ENCODE results near the gene ADM2.

ADM2 gene

DNA sequence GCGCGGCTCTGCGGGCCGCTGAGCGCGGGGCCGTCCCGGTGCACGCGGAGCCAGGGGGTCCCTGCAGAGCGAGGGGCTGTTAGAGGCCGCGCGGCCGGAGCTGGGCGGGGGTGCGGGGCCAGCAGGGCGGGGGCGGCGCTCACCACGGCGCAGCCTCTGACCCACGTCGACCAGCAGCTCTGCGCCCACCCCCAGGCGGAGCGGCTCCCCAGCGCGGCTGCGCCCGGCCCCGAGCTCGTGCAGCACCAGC is 44.4 kb downstream of the ADM2 start:
- Histone ChIP-seq H3K79me2 (ENCODE audit: low read length) (peaks cover 22% of the 10 kb centered on the region), H3K27ac (ENCODE audit: low read length) (peak overlapping the region; percentile 93), H3K36me3 (replicated peaks; ENCODE audit: low read depth, low read length) (peaks cover 4% of the 10 kb centered on the region), H2AFZ (ENCODE audit: low read depth, low read length) (no peak overlapping the region), H3K4me2 (ENCODE audit: low read length) (peak overlapping the region; percentile 93), H4K20me1 (ENCODE audit: insufficient read depth, low read length) (peaks cover 6% of the 10 kb centered on the region; the same call in 1 of the 2 replicates), H3K9ac (ENCODE audit: low read length) (peak overlapping the region; percentile 92), H3K4me1 (ENCODE audit: low read length) (peaks cover 17% of the 10 kb centered on the region), H3K27me3 (ENCODE audit: low read depth, low read length) (no peaks in the 10 kb centered on the region), H3K4me3 (ENCODE audit: low read length) (peak overlapping the region; percentile 84), H3K9me3 (ENCODE audit: insufficient read depth, low read length) (no peaks in the 10 kb centered on the region)
- TF ChIP-seq EZH2phosphoT487 (IDR thresholded peaks at IDR 0.05; ENCODE audit: low read depth), result no peak
- TF ChIP-seq, protein P1, sequence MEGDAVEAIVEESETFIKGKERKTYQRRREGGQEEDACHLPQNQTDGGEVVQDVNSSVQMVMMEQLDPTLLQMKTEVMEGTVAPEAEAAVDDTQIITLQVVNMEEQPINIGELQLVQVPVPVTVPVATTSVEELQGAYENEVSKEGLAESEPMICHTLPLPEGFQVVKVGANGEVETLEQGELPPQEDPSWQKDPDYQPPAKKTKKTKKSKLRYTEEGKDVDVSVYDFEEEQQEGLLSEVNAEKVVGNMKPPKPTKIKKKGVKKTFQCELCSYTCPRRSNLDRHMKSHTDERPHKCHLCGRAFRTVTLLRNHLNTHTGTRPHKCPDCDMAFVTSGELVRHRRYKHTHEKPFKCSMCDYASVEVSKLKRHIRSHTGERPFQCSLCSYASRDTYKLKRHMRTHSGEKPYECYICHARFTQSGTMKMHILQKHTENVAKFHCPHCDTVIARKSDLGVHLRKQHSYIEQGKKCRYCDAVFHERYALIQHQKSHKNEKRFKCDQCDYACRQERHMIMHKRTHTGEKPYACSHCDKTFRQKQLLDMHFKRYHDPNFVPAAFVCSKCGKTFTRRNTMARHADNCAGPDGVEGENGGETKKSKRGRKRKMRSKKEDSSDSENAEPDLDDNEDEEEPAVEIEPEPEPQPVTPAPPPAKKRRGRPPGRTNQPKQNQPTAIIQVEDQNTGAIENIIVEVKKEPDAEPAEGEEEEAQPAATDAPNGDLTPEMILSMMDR (IDR thresholded peaks at IDR 0.05; ENCODE audit: low read depth, low read length), result no peak

DNA sequence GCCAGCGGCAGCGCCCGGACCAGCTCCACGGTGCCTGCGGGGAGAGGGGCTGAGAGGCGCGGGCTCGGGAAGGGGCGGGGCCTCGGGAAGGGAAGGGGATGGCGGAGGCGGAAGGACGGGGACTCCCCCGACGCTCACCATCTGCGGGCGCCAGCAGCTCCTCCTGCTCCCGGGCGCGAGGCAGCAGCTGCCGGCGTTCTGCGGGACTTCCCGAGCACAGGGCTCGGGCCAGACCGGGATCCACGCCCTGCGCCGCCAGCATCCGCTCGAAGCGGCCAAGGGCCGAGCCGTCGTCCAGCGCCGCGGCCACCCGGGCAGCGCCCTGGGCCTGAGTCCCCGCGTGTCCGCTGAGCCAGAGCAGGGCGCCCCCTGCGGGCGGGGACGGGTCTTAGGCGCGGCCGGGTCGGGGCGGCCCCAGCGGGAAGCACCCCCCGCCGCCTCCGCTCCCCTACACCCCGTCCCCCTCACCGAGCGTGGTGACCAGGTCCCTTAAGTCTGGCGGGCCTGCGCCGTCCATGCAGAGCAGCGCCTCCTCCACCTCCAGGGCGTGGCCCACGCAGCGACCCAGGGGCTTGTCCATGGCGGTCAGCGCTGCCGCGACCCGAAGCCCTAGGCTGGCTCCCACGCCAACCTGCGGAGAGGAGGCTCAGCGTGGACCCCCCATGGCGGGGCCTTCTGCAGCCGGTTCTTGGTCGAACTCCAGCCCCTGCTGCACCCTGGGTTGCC is 44.9 kb downstream of the ADM2 start:
- Histone ChIP-seq H3K36me3 (replicated peaks; ENCODE audit: low read depth, low read length) (peaks cover 4% of the 10 kb centered on the region), H3K4me3 (ENCODE audit: low read length) (peak overlapping the region; percentile 84), H3K79me2 (ENCODE audit: low read length) (peaks cover 22% of the 10 kb centered on the region), H3K4me2 (ENCODE audit: low read length) (peak overlapping the region; percentile 93), H3K4me1 (ENCODE audit: low read length) (peaks cover 17% of the 10 kb centered on the region), H4K20me1 (ENCODE audit: insufficient read depth, low read length) (peaks cover 6% of the 10 kb centered on the region; the same call in 1 of the 2 replicates), H3K9ac (ENCODE audit: low read length) (peak overlapping the region; percentile 92), H3K27ac (ENCODE audit: low read length) (peak overlapping the region; percentile 93), H3K9me3 (ENCODE audit: insufficient read depth, low read length) (no peaks in the 10 kb centered on the region), H3K27me3 (ENCODE audit: low read depth, low read length) (no peaks in the 10 kb centered on the region), H2AFZ (ENCODE audit: low read depth, low read length) (no peak overlapping the region)
- no peak for TF ChIP-seq EZH2phosphoT487 (IDR thresholded peaks at IDR 0.05; ENCODE audit: low read depth)
- TF ChIP-seq, protein P1 (IDR thresholded peaks at IDR 0.05; ENCODE audit: low read depth, low read length), result peak; percentile 39

DNA sequence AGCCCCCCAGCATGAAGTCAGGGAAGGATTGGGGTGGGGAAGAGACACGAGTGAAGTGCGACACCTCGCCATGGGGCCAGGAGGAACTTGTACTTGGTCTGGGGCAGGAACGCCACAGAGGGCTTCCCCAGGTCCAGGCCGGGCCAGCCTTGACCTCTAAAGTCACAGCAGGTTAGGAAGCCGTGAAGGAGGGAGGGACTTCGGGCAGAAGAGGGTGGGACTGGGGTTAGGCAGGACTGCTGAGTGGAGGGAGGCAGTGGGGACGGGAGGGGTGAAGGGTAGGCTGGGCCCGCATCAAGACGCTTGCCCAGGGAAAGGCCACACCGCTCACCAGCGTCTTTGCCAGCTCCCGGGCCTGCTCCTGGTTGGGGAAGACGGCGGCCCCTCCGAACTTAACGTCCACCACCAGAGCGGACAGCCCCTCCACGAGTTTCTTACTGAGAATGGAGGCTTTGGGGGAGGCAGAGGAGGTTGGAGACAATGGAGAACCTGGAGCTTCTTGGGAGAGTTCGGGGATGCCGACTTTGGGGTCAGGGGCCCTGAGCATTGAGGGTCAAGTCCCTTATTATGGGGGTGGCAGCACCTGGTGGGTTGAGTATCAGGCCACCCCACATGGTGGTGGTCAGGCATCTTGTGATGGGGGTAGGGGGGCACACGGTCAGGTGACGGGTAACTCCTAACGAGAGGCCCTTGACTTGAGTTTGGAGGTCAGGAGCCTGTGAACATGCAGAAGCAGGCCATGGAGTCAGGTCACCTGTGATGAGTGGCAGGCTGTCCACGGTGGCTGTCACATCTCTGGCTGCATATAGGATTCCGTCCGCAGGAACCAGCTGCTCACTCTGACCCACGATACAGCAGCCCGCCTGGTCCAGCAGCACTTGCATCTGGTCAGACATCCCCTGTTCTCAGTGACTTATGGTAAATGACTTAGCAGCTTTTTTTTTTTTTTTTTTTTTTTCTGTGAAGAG is 45.8 kb downstream of the ADM2 start:
- H3K4me3 ChIP-seq (ENCODE audit: low read length), result peak overlapping the region; percentile 84
- H3K4me1 ChIP-seq (ENCODE audit: low read length), result peaks cover 17% of the 10 kb centered on the region
- H3K79me2 ChIP-seq (ENCODE audit: low read length), result peaks cover 22% of the 10 kb centered on the region
- peak overlapping the region; percentile 92 for H3K9ac ChIP-seq (ENCODE audit: low read length)
- peak overlapping the region; percentile 93 for H3K27ac ChIP-seq (ENCODE audit: low read length)
- H4K20me1 ChIP-seq (ENCODE audit: insufficient read depth, low read length), result peaks cover 6% of the 10 kb centered on the region; the same call in 1 of the 2 replicates
- H2AFZ ChIP-seq (ENCODE audit: low read depth, low read length), result no peak overlapping the region
- peaks cover 4% of the 10 kb centered on the region for H3K36me3 ChIP-seq (replicated peaks; ENCODE audit: low read depth, low read length)
- no peaks in the 10 kb centered on the region for H3K9me3 ChIP-seq (ENCODE audit: insufficient read depth, low read length)
- peak overlapping the region; percentile 93 for H3K4me2 ChIP-seq (ENCODE audit: low read length)
- H3K27me3 ChIP-seq (ENCODE audit: low read depth, low read length), result no peaks in the 10 kb centered on the region
- TF ChIP-seq, protein P1 (IDR thresholded peaks at IDR 0.05; ENCODE audit: low read depth, low read length), result no peak
- no peak for TF ChIP-seq EZH2phosphoT487 (IDR thresholded peaks at IDR 0.05; ENCODE audit: low read depth)

Measured in OCI-LY3 (cell line).